ENCODE results near the gene MAFG.
"Not testable (repeated sequence)": the region's sequence is repeated elsewhere in the genome, so short reads cannot be mapped to it uniquely, and the experiment has no call there.

Gene MAFG

DNA sequence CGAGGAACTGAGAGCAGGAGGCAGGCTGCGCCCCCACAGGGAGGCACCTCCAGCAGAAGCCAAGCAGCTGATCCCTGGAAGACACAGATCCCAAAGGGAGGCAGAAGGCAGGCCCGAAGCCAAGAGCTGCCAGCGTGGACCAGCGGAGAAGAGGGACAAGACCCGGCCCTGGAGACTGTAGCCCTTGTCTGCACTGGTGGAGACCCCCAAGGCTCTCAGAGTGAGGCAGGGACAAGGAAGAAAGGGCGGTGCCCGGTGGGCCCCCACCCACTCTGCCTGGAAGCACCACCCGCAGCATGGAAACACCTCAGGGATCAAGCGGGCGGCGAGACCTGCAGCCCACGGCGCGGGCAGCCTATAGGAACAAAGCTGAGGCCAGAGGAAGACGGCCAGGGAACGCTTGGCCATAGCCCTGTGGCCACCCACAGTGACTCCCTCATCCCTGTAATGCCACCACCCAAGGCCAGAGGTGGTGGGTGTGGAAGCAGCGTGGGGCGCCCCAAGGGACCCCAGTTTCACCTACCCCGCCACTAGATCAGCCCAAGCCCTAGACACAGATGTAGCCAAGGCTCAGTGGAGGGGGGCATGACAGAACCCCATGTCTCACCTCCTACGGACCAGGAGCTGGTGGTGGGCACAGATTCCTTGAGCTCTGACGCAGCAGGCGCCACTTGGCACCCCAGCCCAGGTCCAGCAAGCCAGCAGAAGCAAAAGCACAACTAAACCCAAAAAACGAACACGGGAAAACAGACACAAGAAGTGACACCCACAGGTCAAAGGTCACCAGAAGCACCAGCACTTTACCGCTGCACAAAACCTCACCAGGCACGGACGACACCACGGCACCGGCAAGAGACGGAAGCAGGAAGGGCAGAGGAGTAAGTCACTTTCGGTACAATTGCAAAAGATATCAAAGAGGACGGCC lies 6.7 kb downstream of the MAFG start:
- DNase-seq (ENCODE audit: low spot score) = no peak
- Histone ChIP-seq H3K4me3 (no peak overlapping the region), H3K27ac (no peak overlapping the region)
- TF ChIP-seq CTCF (IDR thresholded peaks at IDR 0.05) = no peak

DNA sequence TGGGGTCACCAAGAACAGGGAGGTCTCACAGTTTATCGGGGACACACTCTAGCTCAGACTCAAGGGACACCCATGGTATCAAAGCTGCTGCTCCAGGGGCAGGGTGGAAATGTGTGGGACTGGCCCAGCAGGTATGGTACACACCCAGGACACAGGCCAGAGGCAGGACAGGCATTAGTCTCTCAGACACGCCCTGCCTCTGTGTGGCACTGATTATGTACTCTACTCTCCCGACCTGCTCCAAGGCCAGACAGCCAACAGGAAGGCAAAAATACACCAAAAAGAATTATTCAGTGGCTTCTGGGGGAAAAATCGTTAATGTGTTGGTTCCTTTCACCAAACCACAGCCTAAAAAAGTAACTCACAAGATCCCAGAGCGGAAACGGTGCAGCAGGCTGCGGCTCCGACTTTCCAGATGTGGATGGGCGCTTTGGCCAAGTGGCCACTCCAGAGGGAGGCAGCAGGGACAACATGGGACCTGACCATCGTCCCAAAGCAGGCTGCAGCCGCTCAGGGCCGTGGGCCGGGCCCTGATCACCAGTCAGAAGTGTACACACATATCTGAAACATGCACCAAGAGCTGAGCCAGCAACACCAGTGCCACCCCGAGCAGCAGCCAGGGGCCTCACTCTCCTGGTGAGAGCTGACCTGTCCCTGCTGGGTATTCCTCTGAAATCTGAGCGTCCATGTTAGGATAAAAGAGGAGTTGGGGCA lies 8.5 kb downstream of the MAFG start:
- DNase-seq (ENCODE audit: low spot score) = no peak
- H3K4me3 ChIP-seq = no peak overlapping the region
- TF ChIP-seq CTCF (IDR thresholded peaks at IDR 0.05) = no peak
- no peak overlapping the region for H3K27ac ChIP-seq

DNA sequence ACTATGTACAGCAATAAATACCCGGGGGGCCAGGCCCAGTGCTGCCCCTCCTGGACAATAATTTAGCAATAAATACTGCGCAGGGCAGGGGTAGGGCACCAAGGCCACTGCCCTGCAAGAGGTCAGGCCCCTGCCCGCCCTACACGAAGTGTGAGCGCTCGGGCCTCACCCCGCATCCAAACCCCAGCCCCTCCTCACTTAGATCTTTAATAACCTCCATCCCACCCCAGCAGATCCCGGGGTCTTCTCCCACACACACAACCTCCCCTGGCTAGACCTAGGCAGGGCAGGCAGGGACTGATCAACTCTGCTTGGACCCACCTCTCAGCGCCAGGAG lies 9.2 kb downstream of the MAFG start:
- peak overlapping the region; percentile 96 for H3K4me3 ChIP-seq
- DNase-seq (ENCODE audit: low spot score) = not testable (repeated sequence)
- H3K27ac ChIP-seq = peak overlapping the region; percentile 60 to 84

GRCh38 chr17:81917565-81918332 lies 9.8 kb downstream of the MAFG start, which contains the start of gene SIRT7:
Gene SIRT7 (minus strand): TSS chr17:81918176. CDS start chr17:81918131, 45 bp downstream.
- TF ChIP-seq CTCF (IDR thresholded peaks at IDR 0.05) = no peak
- Histone ChIP-seq H3K27ac (peak within 1 kb of the TSS; percentile 60 to 84), H3K4me3 (peak within 1 kb of the TSS; percentile 96)
- peak; percentile 86 for DNase-seq (ENCODE audit: low spot score)

- DNase-seq (ENCODE audit: low spot score) = no peak
- no peak for TF ChIP-seq CTCF (IDR thresholded peaks at IDR 0.05)
- Histone ChIP-seq H3K4me3 (peak overlapping the region; percentile 96), H3K27ac (no peak overlapping the region)
These were observed 11.1 kb downstream of the MAFG start for GRCh38 chr17:81916234-81917001.

DNA sequence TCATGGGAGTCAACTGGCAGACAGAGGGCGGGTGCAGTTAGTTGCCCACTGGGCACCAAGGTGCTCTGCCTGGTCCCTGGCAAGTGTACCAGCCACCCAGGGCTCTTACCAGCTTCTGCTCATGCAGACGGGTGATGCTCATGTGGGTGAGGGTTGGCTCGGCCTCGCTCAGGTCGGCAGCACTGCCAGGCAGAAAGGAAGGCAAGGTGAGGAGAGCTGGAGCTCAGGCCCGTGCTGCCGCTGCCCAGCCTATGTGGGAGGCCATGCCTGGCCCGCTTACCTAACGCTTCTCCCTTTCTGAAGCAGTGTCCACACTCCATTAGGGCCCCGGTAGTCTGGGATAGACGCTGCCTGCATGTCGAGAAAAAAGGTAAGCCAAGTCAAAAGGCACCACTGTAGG lies 12.2 kb downstream of the MAFG start:
- no peak for TF ChIP-seq CTCF (IDR thresholded peaks at IDR 0.05)
- no peak for DNase-seq (ENCODE audit: low spot score)
- H3K27ac ChIP-seq = no peak overlapping the region
- no peak overlapping the region for H3K4me3 ChIP-seq
